Measurements from ENCODE around the gene OXCT1. TPM values are rescaled to one million over a fixed set of nuclear protein-coding genes. Genes with fewer than 3 reads are reported as not detected.

Gene OXCT1
- total and polyA plus RNA-seq, 9 donors = 9.0 to 29.8 (median 15.4) TPM

- DNase-seq = no peak
- no peaks in the 10 kb centered on the region for H3K4me1 ChIP-seq (ENCODE audit: insufficient read depth)
- H3K27ac ChIP-seq = no peak overlapping the region
- no peaks in the 10 kb centered on the region for H3K36me3 ChIP-seq
- no peaks in the 10 kb centered on the region for H3K9me3 ChIP-seq
- WGBS, 3 donors = 65 to 75% (median 70%) methylated on average over 3 of the region's 3 CpGs
- intact Hi-C loops (cut with DNase I) = no loop called here
- TF ChIP-seq POLR2A (IDR thresholded peaks at IDR 0.05) (no peak), EP300 (IDR thresholded peaks at IDR 0.05) (no peak)
- TF ChIP-seq, protein P1, sequence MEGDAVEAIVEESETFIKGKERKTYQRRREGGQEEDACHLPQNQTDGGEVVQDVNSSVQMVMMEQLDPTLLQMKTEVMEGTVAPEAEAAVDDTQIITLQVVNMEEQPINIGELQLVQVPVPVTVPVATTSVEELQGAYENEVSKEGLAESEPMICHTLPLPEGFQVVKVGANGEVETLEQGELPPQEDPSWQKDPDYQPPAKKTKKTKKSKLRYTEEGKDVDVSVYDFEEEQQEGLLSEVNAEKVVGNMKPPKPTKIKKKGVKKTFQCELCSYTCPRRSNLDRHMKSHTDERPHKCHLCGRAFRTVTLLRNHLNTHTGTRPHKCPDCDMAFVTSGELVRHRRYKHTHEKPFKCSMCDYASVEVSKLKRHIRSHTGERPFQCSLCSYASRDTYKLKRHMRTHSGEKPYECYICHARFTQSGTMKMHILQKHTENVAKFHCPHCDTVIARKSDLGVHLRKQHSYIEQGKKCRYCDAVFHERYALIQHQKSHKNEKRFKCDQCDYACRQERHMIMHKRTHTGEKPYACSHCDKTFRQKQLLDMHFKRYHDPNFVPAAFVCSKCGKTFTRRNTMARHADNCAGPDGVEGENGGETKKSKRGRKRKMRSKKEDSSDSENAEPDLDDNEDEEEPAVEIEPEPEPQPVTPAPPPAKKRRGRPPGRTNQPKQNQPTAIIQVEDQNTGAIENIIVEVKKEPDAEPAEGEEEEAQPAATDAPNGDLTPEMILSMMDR (IDR thresholded peaks at IDR 0.05) = no peak
- no peak overlapping the region for H3K4me3 ChIP-seq
- peaks cover 3% of the 10 kb centered on the region for H3K27me3 ChIP-seq
Observed at GRCh38 chr5:41883243-41883642, 13.0 kb upstream of the OXCT1 start.

DNA sequence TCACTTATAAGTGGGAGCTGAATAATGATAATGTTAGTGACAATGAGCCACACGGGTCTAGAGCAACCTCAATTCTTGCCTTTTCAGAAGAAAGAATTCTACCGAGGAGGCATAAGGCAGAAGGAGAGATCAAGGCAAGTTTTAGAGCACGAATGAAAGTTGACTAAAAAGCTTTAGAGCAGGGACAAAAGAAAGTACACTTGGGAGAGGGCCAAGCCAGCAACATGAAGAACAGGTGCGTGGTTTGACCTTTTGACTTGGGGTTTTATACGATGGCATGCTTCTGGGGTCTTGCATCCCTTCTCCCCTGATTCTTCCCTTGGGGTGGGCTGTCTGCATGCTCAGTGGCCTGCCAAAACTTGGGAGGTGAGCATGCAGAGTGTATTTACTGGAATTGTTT lies 12.5 kb upstream of the OXCT1 start:
- Histone ChIP-seq H3K27me3 (peaks cover 3% of the 10 kb centered on the region), H3K36me3 (no peaks in the 10 kb centered on the region), H3K4me1 (ENCODE audit: insufficient read depth) (no peaks in the 10 kb centered on the region), H3K27ac (no peak overlapping the region), H3K4me3 (no peak overlapping the region), H3K9me3 (no peaks in the 10 kb centered on the region)
- DNase-seq = no peak
- intact Hi-C loops (cut with DNase I) = no loop called here
- WGBS, 3 donors = 76% methylated on average over 5 of the region's 5 CpGs
- TF ChIP-seq EP300 (IDR thresholded peaks at IDR 0.05) (no peak), POLR2A (IDR thresholded peaks at IDR 0.05) (no peak)
- TF ChIP-seq, protein P1 (IDR thresholded peaks at IDR 0.05) = no peak

DNA sequence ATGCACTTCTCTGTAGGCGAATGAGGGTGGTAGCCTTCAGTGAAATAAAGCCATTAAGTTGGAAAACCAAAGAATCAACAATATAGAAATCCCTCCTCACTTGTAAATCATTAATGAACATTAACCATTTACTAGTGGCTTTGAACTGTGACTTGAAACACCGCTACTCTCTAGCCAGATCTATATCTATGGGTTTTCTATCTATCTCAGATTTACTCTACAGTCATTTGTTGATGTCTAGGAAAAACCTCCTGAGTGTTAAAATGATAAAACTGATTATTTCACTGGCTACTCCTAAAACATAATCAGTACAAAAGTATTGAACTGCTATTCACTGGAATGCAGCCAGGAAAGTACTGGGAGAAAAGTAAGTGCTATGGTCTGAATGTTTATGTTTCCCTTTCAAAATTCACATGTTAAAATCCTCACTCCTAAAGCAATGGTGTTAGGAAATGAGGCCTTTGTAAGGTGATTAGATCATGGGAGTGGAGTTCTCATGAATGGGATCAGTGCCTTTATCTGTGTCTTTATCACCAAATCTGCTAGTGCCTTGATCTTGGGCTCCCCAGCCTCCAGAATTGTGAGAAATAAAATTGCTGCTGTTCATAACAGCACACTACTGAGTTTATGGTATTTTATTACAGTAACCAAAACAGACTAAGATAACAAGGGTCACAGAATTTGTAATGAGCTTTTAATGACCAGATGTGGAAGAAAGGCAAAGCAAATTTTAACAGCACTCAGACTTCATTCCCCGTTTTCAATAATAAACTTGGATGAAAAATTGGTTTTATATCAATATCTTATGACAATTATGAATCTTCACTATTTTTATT lies 8.6 kb upstream of the OXCT1 start:
- intact Hi-C loops (cut with DNase I) = no loop called here
- H3K4me1 ChIP-seq (ENCODE audit: insufficient read depth) = no peaks in the 10 kb centered on the region
- no peak overlapping the region for H3K27ac ChIP-seq
- H3K36me3 ChIP-seq = no peaks in the 10 kb centered on the region
- no peak for DNase-seq
- TF ChIP-seq POLR2A (IDR thresholded peaks at IDR 0.05) (no peak), EP300 (IDR thresholded peaks at IDR 0.05) (no peak)
- TF ChIP-seq, protein P1 (IDR thresholded peaks at IDR 0.05) = no peak
- 53 to 76% (median 66%) methylated on average over 3 of the region's 3 CpGs for WGBS, 3 donors
- H3K4me3 ChIP-seq = no peak overlapping the region
- H3K9me3 ChIP-seq = no peaks in the 10 kb centered on the region
- no peaks in the 10 kb centered on the region for H3K27me3 ChIP-seq

DNA sequence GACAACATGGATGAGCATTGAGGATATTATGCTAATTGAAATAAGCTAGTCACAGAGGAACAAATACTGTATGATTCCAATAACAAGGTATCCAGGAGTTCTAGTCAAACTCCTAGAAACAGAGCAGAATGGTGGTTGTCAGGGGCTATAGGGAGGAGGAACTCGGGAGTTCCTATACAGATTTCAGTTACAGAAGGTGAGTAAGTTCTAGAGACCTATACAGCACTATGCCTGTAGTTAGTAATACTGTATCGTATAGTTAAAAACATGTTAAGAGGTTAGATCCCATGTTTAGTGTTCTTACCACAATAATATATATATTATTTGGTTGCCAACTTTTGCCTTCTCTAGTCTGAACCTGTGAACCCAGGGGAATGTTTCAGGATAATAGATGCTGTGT lies 7.9 kb upstream of the OXCT1 start:
- intact Hi-C loops (cut with DNase I) = no loop called here
- H3K4me3 ChIP-seq = no peak overlapping the region
- DNase-seq = no peak
- H3K27me3 ChIP-seq = no peaks in the 10 kb centered on the region
- no peaks in the 10 kb centered on the region for H3K4me1 ChIP-seq (ENCODE audit: insufficient read depth)
- H3K9me3 ChIP-seq = no peaks in the 10 kb centered on the region
- no peaks in the 10 kb centered on the region for H3K36me3 ChIP-seq
- 80 to 87% (median 84%) methylated on average over 2 of the region's 2 CpGs for WGBS, 3 donors
- H3K27ac ChIP-seq = no peak overlapping the region
- TF ChIP-seq EP300 (IDR thresholded peaks at IDR 0.05) (no peak), POLR2A (IDR thresholded peaks at IDR 0.05) (no peak)
- TF ChIP-seq, protein P1 (IDR thresholded peaks at IDR 0.05) = no peak
